ENCODE measurements around the gene ANKRD37.
A peak's percentile ranks its signal among the peaks of the same experiment; 100 is the strongest.

ANKRD37 gene

DNA sequence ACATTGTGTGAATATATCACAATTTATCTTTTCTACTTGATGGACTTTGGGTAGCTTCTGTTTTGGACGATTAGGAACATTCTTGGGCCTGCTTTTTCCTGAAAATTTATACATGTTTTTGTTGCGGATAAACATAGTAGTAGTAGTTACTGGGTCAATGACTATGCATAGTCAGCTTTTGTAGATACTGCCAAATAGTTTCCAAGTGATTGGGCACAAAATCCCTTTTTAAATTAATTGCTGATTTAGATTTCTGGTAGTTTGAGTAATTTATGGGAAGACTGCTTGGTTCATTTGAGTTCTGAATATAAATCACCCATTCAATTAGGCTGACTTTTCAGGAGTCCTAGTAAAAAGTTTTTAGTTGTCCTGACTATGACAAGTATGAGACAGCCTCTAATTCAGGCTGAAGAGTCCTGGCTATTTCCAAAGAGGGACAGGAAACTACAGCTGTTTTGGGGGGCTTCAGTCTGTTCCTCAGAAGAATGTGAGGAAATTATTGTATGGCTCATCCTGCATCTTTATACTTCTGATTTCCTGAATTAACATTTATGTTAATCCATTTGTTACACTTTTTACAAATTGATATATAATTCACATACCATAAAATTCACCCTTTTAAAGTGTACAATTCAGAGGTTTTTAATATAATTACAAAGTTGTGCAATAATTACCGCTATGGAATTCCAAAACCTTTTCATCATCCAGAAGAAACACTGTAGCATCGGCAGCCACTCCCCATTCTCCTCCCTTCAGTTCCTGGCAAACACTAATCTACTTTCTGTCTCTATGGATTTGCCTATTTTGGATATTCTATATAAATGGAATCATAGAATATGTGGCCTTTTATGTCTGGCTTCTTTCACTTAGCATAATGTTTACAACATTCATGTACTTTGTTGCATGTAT is 15.1 kb upstream of the ANKRD37 start:
- DNase-seq: no peak

DNA sequence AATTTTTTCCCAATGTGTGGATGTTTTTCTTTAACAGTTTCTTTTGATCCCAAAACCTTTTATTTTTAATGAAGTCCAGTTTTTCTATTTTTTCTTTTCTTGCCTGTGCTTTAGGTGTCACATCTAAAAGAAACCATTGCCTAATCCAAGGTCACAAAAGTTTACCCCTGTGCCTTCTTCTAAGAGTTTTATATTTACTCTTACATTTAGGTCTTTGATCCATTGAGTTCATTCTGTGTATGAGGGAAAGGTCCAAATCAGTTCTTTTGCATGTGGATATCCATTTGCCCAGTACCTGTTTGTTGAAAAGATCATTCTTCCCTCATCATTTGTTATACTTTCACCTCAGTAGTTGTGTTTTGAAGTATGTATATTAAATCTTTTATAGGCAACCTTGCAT is 13.9 kb upstream of the ANKRD37 start:
- no peak for DNase-seq

DNA sequence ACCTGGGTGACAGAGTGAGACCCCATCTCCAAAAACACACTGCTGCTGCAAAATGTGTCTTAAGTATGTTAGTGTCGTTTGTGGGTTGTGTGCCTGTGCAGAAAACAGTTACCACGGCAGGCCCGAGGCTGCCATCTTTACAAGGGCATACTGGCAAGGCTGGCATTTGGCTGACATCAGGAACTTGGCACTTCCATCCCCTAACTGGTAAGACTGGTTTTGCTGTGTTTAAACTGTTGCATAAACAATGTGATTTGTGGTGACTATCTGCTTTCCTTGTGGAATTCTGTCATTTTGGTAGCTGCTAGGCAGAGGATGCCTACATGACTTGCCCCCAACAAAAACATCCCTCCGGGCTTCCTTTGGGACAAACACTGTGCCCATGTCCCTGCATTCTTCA is 13.2 kb upstream of the ANKRD37 start:
- no peak for DNase-seq

DNA sequence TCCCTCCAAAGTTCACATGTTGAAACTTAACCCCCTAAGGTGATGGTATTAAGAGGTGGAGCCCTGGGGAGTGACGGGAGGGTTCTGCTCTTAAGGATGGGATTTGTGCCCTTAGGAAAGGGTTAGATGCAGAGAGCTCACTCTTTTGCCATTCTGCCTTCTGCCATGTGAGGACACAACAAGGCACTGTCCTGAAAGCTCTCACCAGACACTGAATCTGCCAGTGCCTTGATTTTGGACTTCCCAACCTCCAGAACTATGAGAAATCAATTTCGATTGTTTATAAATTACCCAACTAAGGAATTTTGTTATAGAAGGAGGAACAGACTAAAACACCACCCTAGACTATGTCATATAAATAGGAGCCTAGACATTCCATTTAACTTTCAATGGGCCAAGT is 12.6 kb upstream of the ANKRD37 start:
- DNase-seq: no peak

DNA sequence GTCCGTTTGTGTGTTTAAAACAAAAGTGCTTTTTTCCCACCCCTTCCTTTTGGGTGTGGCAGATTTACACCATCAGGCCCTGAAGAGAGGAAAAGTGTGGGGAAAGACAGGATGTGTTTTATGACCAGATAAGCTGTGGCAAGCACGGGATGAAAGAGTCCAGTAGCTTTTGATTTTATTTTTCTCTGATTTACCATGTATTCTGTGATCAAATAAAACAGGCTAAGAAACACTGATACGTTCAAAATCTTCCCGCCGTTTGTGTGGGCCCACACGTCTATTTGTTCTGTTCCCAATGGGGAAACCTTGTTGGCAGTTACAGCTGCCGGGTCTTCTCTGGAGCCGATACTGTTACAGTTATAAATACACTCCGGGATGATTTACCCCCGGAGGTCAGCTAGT is 11.7 kb upstream of the ANKRD37 start:
- DNase-seq: no peak

DNA sequence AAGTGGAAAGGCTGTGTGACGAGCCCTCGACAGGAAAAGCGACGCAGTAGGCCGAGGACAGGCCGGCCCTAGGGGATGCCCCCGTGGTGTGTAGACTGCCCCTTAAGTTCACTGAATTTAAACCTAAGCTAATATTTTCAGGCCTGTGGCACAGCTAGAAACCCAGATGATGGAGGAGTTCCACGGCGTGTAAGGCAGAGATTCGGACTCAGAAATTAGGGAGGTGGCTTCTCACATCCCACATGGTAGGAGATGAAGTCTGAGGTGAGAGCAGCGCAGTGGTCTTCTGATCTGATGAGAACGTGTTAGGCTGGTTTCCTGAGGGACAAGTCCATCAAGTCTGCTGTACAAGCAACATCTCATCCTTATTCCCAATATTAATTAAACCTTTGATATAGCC is 8.7 kb upstream of the ANKRD37 start:
- no peak for DNase-seq

DNA sequence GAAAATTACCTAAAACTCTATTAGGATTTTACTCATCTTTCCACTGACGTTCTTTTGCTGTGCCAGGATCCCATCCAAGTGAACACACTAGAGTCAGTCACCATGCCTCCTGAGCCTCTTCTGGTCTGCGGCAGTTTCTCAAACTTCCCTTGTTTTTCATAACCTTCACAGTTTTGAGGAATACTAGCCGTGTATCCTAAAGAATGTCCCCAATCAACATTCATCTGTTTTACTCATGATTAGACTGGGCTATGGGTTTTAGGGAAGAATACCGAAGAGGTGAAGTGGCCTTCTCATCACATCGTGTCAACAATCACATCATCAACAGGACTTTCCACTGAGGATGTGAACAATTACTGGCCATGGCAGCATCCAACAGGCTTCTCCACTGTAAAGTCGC is 5.7 kb upstream of the ANKRD37 start:
- no peak for DNase-seq

DNA sequence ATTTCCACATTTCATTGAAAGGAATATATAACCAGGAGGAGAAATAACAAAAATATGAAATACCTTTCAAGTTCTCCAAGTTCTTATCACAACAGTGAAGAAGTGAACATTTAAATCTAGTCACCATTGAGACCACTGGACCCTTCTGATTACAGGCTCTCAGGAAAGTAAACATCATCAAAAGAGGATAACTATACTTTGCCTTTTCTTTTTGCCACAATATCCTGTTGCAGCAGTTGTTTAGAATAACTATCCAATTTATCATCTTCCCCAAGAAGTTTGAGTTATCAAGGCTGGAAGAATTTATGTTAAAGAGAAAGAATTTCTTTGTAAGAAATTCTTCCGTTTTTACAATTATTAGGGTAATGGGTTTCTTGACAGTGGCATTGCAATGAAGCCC is 4.5 kb upstream of the ANKRD37 start:
- no peak for DNase-seq

DNA sequence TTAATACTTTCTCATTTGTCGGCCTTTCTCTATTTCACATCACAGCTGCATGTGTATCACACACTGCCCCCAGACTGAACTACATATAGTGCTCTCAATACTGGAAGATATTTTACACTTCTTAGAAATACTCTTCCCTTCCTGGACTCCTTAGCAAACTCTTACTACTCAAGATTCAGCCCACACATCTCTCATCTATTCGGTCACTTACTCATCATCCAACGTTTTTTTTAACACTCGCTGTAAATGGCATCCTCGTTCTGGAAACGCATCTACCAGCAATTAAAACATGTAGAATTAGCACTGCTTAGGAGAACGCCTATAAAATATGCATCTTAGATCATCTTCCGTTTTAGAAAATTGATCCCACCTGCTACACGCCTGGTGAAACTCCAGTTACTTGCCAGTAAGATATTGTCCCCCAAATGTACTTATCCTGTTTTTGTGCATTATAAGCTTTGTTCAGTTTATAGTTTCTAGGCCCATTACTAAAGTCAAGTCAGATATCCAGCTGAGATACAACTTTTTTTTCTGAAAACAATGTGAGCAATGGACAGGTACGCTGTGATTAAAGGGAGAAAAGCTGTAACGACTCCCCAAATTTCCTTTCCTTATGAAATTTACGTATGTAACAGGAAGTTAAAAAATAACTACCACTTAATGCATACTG is 1.9 kb upstream of the ANKRD37 start:
- no peak for DNase-seq

DNA sequence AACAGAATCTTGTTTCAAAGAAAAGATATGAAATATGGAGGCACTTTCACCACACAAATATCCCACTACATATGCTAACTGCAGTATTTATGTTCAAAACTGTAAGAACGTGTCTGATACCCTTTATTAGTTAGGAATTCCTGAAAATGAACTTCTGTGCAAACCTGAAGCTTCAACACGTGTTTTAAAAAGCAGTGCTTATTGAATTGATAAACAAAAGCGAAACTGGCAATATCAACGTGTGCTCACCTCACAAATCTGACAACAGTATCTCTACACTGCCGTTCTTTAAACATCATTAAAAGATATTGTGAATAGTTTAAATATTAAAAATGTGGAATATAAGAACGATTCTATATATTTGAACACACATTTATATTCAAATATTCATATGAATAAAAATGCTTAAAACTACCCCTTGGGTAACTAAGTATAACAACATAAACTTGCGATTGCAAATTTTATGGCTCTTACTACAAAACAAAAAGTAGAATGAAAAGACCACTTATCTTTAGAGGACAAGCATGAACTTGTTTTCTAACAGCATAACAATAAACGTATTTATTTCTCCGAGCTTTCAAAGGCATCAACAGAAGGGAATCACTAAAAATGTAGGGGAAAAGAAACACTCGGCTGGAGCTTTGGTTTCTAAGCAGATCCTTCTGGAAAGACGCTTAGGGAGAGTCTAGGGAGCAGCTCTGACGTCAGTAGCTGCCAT is 1.2 kb upstream of the ANKRD37 start, which contains the start of gene LRP2BP:
Gene LRP2BP (minus strand): TSS at position 687 of the 718 bp plus-strand sequence. CDS start 17,738 bp downstream, outside the sequence.
- DNase-seq: no peak

DNA sequence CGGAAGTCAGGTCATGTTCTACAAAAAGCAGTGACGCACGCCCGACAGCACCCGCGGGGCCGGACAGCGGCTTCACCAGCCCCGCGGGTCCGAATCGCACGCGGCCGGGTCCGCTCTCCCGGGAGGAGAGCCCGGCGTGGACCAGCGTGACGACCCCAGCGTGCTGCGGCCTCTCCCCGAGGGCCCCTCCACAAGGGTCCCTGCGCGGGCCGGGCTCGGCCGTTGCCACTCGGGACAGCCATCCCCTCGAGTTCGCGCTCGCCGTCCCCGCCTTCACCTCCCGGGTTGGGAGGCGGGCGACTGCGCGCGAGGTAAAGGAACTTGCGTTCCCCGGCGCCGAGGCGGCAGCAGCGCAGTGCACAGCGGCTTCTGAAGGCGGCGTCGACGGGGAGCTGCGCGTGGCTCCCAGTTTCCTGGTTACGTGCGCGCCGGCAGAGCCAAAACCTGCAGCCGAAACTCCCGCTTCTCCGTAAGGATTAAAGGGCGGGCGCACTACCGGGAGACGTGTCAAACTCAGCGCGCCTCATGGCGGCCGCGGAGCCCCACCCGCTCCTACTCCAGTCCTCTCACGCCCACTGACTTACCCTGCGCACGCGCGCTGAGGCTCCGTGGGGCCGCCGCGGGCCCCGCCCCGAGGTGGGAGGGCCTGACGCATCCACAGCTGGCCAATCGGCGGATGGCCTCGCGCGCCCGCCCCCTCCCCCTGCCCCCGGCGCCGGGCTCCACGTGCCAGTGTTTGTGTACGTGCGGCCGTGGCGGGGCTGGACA is 501 bp upstream of the ANKRD37 start:
- peak; percentile 99 for DNase-seq

DNA sequence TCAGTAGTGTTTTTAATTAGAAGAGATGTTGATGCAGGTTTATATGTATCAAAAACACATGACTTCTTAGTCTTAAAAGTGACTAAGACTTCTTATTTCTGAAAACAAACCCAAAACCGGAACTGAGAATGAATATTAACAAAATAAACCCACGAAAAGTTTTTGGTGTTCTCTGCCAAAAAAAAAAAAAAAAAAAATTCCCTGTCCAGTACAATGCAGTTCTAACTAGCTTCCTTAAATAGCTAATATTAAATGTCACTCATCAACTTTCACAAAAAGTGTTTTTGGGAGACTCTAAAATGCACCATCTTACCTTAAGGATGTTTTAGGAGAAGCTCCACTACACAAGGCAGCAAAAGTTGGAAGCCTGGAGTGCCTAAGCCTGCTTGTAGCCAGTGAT is 2.0 kb downstream of the ANKRD37 start:
- DNase-seq: no peak

DNA sequence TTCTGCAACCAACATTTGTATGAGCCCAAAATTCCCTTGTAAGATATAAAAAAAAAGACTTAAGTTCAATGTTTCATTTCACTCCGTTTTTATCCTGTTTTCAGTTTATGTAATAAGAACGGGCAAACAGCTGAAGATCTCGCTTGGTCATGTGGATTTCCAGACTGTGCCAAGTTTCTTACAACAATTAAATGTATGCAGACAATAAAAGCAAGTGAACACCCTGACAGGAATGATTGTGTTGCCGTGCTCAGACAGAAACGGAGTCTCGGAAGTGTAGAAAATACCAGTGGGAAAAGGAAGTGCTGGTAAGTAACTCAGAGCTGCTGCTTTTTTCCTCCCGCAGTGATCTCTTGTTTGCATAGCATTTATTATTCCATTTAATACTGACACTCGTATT is 2.8 kb downstream of the ANKRD37 start:
- no peak for DNase-seq

DNA sequence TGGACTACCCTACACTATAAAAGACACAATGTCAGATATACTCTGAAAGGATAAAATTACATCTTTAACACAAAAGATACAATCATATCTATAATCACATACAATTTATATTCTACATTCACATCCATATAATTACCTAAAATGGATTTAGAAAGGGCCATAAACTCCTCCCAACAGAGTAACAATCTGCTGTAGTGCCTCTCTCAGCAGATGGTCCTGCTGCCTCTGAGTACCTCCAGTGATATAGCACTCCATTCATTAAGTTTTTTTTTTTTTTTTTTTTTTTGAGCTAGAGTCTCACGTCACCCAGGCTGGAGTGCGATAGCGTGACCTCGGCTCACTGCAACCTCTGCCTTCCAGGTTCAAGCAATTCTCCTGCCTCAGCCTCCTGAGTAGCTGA is 7.4 kb downstream of the ANKRD37 start:
- DNase-seq: no peak

DNA sequence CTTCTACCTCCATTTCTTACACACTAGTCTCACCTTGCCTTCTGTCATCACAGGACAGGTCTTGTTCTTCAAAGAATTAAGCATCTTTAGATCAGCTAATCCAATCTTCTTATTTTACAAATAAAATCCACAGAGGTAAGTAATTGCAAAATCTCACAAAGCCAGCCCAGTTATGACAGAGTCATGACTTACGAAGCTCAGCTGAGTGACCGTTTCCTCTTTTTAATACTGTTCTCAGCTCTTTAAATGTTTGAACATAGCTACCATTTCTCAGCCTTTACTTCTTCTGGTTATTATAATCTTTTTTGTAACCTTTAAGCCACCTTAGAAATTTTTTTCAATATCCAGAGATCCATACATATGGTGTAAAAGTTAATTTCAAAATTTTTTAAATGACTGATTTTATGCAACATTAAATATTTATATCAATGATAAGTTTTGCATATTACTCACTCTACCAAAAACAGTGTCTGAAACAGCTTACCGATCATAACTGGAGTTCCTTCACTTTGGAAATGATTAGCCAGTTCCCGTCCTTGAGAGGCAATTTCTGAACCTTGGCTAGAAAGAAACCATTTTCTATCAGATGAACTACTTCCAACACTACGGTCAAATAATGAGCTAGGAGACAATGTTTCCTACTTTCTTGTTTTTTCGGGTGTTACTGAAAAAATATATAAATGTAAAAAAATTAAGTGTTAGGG is 8.8 kb downstream of the ANKRD37 start:
- DNase-seq: no peak

DNA sequence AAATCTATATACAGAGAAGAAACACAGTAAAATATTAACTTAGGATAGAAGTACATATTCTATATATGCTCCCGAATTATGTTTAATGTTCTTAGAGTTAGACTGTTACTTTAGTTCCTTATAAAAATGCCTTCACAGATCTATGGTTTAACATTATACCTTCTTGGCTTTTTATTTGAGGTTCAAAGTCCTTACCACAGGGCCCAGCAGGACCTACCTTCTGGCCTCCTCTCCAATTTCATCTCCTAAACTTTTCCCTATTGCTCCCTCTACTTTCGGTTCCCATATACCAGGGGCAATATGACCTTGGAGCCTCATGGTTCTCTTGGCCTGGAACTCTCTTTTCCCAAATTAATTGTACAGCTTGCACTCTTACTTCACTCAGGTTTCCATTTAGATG is 11.8 kb downstream of the ANKRD37 start:
- no peak for DNase-seq

DNA sequence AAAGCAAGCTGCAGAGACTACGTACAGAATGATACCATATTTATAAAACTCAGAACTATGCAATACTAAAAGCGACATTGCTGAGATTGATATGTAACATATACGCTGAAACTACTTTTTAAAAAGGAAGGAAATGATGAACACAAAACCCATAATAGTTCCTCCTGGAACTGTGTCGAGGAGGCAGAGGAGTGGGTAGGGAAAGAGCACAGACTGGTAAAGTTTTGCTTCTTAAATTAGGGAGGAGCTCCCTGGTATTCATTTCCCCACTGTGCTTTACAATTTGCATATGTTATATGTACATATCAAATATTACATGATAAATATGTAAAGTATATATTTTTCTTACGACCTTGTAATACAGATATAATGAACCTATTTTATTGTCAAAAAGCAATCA is 15.2 kb downstream of the ANKRD37 start:
- DNase-seq: no peak

DNA sequence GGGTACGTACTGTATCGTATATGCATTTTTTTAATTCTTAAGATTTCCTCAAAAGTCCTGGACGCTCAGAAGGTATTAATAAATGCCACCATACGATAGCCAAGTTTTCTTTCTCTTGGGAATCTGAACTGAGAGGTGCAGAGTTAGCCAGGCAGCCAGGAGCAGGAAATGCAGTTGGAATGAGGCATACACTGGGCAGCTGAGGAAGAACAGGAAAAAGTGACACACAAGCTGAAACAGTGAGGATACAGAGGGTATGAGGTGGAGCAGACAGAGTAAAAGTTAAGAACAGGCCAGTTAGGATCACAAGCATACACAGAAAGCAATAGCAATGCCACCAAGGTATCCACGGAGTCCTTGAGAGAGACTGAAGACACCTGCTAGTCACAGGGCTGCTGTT is 15.8 kb downstream of the ANKRD37 start:
- DNase-seq: no peak

DNA sequence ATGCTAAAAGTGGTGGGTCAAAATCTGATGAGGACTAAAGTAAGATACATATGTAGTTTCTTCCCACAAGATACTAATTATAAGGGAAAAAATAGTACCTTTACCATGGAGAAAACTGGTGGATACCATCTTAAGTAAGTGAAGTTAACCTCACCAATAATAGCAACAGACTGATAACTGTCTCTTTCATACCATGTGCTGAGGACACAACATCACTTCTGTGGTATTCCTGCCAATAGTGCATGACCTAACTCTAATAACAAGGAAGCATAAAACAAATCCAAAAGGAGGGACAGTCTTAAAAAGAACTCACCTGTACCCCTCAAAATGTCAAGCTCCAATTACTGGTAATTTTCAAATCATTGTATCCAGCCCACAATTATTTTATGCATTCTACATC is 20.3 kb downstream of the ANKRD37 start:
- DNase-seq: no peak

DNA sequence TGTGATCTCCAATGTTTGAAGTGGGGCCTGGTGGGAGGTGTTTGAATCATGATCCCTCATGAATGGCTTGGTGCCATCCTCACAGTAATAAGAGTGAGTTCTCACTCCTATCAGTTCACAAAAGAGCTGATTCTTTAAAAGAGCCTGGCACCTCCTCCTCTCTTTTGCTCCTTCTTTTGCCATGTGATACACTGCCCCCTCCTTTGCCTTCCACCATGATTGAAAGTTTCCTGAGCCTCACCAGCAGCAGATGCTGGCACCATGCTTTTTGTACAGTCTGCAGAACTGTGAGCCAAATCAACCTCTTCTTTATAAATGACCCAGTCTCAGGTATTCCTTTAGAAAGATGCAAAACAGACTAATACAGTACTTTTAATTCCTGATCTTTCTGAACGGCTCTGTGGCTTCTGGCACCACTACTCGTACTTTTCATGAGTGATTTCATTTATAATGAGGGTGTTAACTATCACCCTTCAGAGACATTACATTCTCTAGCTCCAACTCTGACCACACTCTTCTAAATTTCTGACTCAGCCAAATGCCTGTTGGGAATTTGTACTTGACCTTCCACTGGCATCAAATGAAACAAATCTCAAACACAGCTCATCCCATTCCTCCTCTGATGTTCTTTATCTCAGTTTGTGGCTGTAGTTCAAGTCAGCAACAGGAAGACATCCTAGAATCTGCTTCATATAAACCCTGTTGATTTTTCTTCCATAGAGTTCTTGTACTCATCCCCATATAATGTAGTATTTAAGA is 24.9 kb downstream of the ANKRD37 start:
- DNase-seq: no peak

DNA sequence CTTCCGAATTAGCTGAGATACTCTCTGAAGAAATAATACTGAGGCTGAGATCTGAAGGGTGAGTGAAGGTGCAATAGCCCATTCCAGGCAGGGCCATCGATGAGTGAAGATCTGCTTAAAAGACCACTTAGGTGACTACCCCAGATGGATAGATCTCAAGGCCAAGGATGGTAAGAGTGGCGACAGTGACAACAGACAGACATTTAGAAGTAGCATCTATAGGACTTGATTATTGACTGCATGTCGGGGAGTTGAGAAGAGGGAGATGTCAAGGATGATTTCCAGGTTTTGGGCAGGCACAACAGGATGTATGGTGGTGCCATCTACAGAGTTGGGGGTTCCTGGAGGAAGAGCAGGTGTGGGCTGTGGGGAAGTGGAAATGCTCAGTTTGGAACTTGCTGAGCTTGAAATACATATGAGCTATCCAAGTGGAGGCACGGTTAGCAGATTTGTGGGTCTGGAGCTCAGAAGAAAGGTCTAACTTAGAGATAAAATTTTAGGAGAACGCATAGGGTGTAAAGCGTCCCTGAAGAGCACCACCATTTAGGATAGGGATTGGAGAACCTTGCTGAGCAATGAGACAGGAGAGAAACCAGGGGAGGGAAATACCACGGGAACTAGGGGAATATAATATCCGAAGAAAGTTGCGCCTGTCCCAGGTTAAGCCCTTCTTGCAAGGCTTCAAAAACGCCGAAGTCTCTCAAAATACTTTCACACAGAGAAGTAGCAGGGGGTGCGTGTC is 28.4 kb downstream of the ANKRD37 start:
- DNase-seq: no peak

All from activated effector memory CD4-positive, alpha-beta T cell treated with anti-CD3 and anti-CD28 coated beads, Interleukin-2, amount 50 U/mL, for 16 hours (primary cell).